HG02938 (cell line): Measurements from ENCODE around the gene DNAJC13.
A peak's percentile ranks its signal among the peaks of the same experiment; 100 is the strongest.

Experiments used
- ATAC-seq: cut with Tn5 transposase; IDR thresholded peaks from one replicate; pipeline ENCODE4 v1.9.1; 2021; ENCODE audit warnings: mild to moderate bottlenecking, moderate library complexity; ENCODE audit not compliant: unreplicated experiment

DNAJC13 gene

GRCh38 chr3:132405609-132406299, 11.5 kb upstream of the DNAJC13 start:
- no peak for ATAC-seq

- no peak for ATAC-seq
Measured at GRCh38 chr3:132406587-132406986, 10.7 kb upstream of the DNAJC13 start.

- ATAC-seq = no peak
Measured at GRCh38 chr3:132407025-132407424, 10.3 kb upstream of the DNAJC13 start.

GRCh38 chr3:132414841-132415240, 2.5 kb upstream of the DNAJC13 start:
- no peak for ATAC-seq

GRCh38 chr3:132416161-132416560, 1.1 kb upstream of the DNAJC13 start:
- no peak for ATAC-seq

GRCh38 chr3:132417695-132418411, 551 bp downstream of the DNAJC13 start:
- peak; percentile 54 for ATAC-seq

GRCh38 chr3:132418916-132419315, 1.6 kb downstream of the DNAJC13 start:
- no peak for ATAC-seq

- no peak for ATAC-seq
Measured at GRCh38 chr3:132421832-132422231, 4.5 kb downstream of the DNAJC13 start.

GRCh38 chr3:132422531-132422930, 5.2 kb downstream of the DNAJC13 start:
- no peak for ATAC-seq

GRCh38 chr3:132432639-132433038, 15.3 kb downstream of the DNAJC13 start:
- ATAC-seq = no peak

- ATAC-seq = no peak
Measured at GRCh38 chr3:132433121-132433520, 15.8 kb downstream of the DNAJC13 start.

- no peak for ATAC-seq
Measured at GRCh38 chr3:132435224-132435910, 18.1 kb downstream of the DNAJC13 start.

GRCh38 chr3:132435911-132436425, 18.7 kb downstream of the DNAJC13 start:
- ATAC-seq = no peak

GRCh38 chr3:132443421-132443820, 26.1 kb downstream of the DNAJC13 start:
- no peak for ATAC-seq

- no peak for ATAC-seq
Measured at GRCh38 chr3:132444383-132444782, 27.1 kb downstream of the DNAJC13 start.

- ATAC-seq = no peak
Measured at GRCh38 chr3:132445817-132446216, 28.5 kb downstream of the DNAJC13 start.

GRCh38 chr3:132448216-132448961, 31.1 kb downstream of the DNAJC13 start:
- no peak for ATAC-seq

GRCh38 chr3:132456136-132456535, 38.8 kb downstream of the DNAJC13 start:
- ATAC-seq = no peak

GRCh38 chr3:132456571-132456970, 39.3 kb downstream of the DNAJC13 start:
- ATAC-seq = no peak

GRCh38 chr3:132457286-132457685, 40.0 kb downstream of the DNAJC13 start:
- no peak for ATAC-seq

- no peak for ATAC-seq
Measured at GRCh38 chr3:132459551-132459950, 42.2 kb downstream of the DNAJC13 start.
